Hematopoietic multipotent progenitor cell treated with erythropoietin and hydrocortisone succinate and interleukin-3 and kit ligand, for 4 days (in vitro differentiated cells): ENCODE results near the gene ARHGAP12.
"Not testable (repeated sequence)": the region's sequence is repeated elsewhere in the genome, so short reads cannot be mapped to it uniquely, and the experiment has no call there.

Experiments
- DNase-seq: peaks from one replicate; pipeline ENCODE4 v3.0.0-alpha.2; 2015

Gene ARHGAP12

DNA sequence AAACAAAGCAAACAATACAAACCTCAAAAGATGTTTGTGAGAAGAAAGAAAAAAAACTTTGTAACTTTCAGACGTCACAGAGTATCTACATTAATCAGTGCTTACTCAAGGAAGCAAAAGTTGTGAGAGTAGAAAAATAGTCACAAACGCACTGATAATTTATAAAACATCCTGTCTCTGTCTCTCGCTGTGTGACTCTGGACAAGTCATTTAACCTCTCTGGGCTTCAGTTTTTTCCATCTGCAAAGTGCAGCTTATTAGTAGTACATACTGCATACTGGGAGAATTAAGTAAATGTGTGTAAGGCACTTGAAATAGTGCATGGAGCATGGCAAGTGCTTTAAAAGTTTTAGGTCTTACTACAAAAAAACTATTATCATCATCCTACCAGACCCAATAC, 3.8 kb downstream of the ARHGAP12 start:
- no peak for DNase-seq

DNA sequence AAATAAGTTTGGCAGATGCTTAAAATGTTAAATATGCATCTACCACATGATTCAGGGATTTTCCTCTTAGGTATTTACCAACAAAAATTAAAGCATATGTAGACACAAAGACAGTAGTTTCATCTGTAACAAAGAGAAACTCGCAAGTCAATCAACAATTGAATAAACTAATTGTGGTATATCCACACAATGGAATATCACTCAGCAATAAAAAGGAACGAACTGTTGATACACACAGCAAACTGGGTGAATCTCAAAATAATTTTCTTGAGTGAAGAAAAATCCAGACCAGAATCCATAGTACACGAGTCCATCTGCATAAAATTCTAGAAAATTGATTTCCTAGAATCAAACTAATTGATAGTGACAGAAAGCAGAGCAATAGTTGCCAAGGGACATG, 5.2 kb downstream of the ARHGAP12 start:
- no peak for DNase-seq

DNA sequence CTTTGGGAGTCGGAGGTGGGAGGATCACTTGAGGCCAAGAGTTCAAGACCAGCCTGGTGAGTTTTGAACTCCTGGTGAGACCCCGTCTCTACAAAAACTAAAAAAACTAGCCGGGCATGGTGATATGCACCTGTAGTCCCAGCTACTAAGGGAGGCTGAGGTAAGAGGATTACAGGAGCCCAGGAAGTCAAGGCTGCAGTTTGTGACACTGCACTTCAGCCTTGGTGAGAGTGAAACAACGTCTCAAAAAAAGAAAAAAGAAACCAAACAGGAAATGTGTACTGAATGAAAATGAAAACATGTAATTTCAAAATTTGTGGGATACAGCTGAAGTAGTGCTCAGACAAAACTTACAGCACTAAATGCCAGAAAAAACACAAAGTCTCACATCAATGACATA, 7.6 kb downstream of the ARHGAP12 start:
- no peak for DNase-seq

DNA sequence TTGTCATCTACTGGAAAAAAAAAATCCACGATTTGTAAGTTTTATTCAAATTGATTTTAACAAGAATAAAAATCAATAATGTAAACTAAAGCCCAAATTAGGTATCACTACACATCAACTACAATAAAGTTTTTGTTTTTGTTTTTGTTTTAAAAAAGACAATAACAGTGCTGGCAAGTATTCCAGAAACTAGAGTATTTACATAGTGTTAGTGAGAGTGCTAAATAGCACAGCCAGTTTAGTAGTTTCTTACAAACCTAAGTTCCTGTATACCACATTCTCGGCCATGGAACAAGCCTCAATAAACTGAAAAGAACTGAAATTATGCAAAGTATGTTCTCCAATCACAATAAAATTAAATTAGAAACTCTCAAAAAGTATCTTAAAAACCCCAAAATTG, 8.1 kb downstream of the ARHGAP12 start:
- no peak for DNase-seq

DNA sequence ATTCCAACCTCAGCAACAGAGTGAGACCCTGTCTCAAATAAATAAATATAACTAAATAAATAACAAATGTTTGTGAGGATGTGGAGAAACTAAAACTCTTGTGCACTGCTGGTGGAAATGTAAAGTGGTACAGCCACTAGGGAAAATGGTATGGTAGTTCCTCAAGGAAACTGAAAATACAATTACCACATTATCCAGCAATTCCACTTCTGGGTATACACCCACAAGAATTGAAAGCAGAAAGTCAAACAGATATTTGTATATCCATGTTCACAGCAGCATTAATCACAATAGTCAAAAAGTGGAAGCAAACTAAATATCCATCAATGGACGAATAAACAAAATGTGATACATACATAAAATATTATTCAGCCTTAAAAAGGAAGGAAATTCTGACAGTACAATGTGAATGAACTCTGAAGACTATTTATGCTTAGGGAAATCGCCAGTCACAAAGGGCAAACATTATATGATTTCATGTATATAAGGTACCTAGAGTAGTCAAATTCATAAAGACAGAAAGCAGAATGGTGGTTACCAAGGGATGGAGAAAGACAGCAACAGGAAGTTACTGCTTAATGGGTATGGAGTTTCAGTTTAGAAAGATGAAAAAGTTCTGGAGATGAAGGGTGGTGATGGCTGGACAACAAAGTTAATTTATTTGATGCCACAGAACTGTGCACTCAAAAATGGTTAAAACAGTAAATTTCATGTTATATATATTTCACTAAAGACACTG, 9.8 kb downstream of the ARHGAP12 start:
- no peak for DNase-seq

DNA sequence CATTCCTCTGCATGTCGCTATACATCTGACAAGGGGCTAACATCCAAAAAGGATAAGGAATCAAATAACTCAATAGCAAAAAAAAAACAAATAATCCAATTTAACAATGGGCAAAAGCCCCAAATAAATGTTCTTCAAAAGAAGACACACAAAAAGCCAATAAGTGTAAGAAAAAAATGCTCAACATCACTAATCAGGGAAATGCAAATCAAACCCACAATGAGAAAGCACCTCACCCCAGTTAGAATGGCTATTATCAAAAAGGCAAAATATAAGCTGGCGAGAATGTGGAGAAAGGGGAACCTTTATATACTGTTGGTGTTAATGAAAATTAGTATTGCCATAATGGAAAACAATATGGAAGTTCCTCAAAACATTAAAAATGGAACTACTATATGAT, 14.3 kb downstream of the ARHGAP12 start:
- no peak for DNase-seq

DNA sequence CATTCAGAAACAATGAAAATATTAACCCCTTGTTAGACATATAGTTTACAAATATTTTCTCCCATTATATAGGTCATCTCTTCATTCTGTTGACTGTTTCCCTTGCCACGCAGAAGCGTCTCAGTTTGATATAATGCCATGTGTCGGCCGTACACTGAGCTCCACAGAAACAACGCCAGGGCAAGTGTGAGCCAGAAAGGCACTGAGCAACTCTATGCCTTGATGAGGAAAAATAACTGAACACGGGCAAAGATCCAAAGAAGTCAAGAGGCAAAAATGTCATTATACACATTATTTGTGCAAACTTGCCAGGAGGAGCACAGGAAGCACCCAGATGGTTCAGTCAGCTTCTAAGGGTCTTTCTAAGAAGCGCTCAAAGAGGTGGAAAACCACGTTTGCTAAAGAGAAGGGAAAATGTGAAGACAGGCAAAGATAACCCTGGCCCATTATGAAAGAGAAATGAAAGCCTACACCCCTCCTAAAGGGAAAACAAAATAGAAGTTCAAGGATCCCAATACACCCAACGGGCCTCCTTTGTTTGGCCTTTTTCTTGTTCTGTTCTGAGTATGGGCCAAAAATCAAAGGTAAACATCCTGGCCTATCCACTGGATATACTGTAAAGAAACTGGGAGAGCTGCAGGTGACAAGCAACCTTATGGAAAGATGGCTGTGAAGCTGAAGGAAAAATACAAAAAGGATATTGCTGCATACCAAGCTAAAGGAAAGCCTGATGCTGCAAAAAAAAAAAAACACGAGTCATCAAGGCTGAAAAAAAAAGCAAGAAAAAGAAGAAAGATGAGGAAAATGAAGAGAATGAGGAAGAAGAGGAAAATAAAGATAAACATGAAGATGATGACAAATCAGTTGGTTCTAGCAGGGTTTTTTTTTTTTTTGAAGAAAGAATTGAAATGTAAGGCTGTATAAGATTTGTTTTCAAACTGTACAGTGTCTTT, 15.5 kb downstream of the ARHGAP12 start:
- no peak for DNase-seq

DNA sequence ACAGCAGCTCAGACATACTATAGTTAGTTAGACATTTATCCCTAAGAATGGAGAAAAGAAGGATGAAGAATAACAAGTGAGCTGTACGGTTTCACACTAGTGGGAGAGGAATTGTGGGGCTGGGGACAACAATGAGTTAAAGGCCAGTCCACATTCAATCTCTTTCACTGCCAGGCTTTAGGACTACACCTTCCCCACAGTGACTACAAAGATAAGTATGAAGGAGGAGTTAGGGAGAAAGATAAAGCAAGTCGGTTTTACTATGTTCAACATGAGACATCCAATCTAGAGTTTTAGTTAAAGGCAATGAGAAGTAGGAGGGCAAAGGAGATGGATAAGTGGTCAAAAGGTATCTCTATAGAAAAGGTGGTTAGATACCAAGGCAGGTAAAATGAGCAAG, 16.3 kb downstream of the ARHGAP12 start:
- no peak for DNase-seq

DNA sequence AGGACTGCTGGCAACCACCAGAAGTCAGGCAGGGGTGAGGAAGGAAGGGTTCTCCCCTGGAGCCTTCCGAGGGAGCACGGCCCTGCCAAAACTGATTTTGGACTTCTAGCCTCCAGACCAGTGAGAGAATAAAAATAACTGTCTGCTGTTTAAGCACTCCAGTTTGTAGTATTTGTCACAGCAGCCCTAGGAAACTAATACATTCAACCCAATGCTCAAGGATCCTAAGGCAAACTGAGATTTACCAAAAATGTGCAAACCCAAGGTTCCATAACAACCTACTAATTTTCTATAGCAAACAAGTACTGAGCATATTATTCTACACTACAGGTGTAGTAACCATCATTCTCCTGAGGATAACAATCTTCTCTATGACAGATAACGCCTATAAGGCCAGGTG, 18.6 kb downstream of the ARHGAP12 start:
- no peak for DNase-seq

DNA sequence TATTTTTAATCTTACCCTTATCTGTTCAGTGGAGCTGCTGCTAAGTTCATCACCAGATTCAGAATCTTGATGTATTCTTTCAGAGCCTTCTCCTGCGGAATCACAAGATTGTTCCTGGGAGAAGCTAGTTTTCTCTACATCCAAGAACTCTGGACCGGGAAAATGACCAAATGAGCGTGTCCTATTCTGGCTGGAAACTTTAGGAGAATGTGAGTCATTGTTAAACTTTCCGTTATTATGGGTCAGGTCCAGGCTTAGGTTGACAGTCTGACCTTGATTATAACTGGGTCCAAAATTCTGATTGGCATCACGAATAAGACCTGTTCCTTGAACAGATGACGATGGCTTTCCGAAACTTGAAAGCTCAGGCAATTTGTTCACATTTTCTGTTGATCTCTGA, 20.5 kb downstream of the ARHGAP12 start:
- no peak for DNase-seq

DNA sequence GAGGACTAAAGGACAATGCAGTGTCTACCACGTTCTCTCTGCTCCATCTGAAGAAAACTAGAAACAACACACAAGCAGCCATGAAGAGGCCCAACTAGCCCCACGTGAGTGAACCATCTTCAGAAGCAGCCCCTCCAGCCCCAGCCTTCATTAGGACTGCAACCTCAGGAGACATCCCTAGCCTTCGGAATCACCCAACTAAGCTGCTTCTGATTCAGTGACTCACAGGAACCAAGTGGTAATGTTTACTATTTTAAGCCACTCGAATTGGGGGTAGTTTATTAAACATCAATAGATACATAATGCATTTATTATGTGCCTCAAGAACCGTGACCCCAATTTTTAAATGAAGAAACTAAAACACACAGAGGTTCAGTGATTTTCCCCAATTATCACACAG, 22.6 kb downstream of the ARHGAP12 start:
- no peak for DNase-seq

DNA sequence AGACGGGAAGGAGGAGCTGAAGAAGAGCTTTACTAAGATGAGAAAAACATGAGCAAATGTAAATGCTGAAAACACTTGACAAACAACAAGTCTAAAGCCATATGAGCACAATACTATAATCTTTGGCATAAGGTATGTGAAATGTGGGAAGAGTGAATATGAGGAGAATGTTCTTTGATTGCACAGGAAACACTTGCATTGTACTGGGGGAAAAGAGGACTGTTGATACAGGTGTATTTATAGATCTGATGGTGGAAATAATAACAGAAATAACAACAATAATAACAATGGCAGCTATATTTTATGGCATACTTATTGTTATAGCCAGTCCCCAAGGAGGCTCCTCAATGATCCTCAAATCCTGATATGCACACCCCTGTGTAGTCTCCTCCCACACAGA, 23.0 kb downstream of the ARHGAP12 start:
- DNase-seq = no peak

DNA sequence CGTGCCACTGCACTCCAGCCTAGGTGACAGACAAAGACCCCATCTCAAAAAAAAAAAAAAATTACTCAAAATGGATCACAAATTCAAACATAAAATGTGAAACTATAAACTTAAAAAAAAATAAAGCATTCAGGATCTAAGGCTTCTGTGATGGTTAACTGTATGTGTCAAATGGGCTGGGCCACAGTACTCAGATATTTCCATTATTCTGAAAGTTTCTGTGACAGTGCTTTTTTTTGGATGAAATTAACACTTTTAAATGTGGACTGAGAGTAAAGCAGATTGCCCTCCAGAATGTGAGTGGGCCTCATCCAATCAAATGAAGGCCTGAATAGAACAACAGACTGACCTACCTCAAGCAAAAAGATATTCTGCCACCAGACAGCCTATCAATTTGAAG, 26.0 kb downstream of the ARHGAP12 start:
- no peak for DNase-seq

DNA sequence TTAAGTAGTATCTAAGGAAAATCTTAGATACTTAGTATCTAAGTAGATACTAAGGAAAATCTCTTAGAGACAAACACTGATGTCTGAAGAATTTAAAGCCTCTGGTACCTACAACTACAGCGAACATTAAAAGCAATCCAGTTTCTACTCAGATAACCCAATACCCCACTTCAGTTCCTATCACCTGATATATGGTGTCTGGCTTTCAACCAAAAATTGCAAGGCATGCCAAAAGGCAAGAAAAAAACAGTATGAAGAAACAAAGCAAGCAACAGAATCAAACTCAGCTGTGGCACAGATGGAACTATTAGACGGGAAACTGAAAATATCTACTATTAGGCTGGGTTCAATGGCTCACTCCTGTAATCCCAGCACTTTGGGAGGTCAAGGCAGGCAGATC, 31.1 kb downstream of the ARHGAP12 start:
- DNase-seq = no peak

DNA sequence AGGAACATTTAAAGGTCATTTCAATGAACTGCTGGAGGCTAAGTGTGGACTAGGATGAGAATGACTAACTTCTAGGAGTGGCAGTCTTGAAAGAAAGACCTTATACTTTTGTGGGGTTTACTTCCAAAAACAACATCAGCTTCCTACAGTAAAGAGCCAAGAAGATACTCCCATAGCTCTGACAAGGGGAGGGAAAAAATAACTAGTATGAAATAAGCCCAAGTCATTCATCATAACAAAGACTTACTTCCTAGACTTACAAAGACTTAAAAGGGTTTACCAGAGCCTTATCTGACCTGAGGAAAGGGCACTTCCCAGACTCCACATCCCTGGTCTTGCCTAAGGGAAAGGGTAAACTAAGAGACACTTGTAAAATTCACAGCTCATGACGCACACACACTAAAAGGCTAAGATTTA, 31.7 kb downstream of the ARHGAP12 start:
- no peak for DNase-seq

DNA sequence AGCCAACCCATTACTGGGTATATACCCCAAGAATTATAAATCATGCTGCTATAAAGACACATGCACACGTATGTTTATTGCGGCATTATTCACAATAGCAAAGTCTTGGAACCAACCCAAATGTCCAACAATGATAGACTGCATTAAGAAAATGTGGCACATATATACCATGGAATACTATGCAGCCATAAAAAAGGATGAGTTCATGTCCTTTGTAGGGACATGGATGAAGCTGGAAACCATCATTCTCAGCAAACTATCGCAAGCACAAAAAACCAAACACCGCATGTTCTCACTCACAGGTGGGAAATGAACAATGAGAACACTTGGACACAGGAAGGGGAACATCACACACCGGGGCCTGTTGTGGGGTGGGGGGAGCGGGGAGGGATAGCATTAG, 32.9 kb downstream of the ARHGAP12 start:
- not testable (repeated sequence) for DNase-seq

DNA sequence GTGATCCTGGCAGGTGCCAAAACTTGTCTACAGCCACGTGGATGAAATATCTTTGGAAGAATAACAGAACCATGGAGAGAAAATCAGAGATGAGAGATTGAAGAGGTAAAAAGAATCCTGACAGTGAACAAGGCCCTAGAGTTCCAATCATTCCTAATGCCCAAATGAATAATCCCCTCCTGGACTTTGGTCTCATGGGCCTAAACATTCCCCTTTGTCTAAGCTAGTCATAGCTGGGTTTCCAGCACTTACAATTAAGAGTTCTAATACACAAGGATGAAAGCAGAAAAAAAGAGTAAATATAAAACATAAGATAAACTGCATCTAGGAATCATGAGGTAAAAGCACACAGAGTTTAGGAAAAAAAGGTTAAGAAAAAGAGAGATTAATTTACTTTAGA, 40.2 kb downstream of the ARHGAP12 start:
- DNase-seq = no peak

DNA sequence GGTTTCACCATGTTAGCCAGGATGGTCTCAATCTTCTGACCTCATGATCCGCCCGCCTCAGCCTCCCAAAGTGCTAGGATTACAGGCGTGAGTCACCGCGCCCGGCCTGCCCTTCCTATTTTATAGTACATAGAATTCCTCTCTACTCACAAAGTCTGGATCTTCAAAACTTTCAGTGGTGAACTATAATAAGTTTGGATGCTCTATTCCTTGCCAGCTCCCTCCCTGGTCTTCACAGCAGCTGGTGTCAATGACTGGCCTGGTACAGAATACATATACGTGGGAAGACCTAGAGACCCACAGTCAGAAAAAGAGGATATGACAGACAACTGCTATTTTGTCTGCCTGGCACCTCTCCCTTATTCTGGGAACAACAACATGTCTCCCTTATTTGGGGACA, 40.8 kb downstream of the ARHGAP12 start:
- DNase-seq = no peak

DNA sequence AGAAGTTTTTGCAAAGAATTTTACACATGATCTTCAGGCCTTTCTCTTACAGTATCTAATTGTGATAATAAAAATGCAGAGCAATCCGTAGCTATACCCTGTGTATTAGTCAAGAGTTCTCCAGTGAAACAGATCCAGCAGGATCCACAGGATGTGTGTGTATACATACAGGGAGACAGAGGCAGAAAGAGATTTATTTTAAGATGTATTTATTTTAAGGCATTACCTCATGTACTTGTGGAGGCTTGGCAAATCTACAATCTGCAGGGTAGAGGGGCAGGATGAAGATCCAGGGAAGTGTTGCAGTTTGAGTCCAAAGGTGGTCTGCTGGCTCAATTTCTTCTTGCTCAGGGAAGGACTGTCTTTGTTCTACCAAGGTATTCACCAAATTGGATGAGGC, 41.7 kb downstream of the ARHGAP12 start:
- DNase-seq = no peak

DNA sequence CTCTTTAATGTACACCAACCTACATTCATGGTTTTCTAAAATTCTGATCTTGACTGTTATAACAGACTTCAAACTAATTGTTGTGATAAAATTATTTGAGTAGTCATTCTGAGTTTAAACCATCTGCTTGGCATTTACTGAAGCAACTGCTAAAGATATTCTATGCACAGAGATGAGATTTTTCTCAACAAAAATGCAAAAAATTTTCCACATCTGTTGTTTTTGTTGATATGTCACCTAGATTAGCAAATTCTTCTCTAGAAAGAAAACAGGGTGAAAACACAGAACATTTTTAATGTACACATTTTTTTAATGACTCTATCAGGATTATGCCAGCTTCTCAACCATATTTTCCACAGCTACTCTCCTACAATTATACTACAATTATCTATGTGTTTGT, 42.7 kb downstream of the ARHGAP12 start:
- no peak for DNase-seq

DNA sequence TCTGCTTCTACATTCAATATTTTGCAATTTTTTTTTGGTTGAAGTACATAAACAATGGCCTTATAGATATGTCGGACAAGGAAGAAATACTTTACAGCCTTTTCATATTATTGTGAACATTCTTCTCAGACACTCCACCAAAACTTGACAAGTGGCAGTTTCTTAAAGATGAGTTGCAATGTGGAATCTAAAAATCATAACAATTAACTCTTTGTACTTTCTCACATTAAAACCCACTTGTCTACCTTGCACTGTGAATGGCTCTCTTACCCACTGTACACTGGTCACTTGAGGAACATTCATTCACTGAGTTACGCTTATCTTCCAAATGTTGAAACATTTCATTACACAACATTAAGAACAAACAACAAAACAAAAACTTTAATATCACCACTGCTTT, 44.2 kb downstream of the ARHGAP12 start:
- DNase-seq = no peak

DNA sequence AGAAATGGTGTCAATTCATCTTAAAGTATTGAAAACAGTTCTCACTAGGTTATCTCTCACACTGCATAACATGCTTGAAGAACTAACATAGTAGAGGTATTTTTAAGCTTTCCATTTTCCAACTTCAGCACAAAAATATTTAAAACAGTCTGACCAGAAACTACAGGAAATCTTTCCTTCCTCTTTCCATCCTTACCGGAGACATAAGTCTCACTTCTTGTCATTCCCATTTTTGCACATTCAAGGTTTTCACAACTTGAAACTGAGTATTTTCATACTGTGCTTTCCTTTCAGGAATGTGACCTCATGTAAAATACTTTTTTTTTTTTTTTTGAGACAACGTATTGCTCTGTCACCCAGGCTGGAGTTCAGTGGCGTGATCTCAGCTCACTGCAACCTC, 45.2 kb downstream of the ARHGAP12 start:
- DNase-seq = no peak

DNA sequence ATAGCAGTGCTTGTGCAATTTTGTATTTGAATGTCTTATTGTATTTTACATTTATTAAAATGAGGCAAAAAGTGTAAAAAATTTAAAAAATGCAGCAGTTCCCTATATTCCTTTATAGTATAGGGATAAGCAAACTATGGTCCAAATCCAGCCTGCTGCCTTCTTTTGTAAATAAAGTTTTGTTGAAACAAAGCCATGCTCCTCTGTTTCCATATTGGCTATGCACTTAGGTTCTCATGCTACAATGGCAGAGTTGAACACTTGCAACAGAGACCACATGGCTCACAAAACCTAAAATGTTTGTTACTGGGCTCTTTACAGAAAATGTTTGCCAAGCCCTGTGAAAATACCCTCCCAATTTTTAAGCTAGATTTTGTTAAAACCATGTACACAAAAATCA, 50.1 kb downstream of the ARHGAP12 start:
- DNase-seq = no peak

DNA sequence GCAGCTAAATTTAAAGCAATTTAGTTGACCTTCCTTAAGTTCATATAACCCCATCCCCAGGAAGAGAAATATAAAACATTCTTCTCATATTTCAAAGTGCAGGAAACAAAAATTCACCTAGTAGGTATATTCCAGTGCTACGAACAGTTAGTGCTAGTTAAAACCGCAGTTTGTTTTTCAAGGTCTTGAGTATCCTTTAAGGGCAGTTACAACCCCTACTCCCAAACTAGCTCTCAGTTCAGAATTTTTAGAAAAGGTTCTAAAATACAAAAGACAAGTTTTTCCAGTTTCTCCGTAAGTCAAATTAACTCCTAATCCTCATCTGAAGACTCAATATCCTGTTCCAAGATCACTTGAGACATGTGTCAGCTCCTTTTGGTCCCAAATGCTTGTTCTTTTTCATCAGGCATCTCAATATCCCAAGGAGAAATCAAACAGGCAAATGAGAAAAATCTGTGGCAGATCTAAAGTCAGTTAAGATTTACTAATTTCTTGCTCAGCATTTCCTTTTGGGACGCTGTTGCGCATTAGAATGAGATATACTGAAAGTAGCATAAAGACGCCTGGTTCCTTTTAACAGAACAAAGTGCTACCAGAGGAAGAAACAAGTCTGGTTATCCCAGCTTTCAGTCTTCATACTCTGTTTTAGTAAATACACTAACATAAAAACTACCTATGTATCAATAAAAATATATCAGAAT, 51.8 kb downstream of the ARHGAP12 start:
- no peak for DNase-seq
